Measurements from ENCODE around the gene CETP.

The CETP gene, protein sequence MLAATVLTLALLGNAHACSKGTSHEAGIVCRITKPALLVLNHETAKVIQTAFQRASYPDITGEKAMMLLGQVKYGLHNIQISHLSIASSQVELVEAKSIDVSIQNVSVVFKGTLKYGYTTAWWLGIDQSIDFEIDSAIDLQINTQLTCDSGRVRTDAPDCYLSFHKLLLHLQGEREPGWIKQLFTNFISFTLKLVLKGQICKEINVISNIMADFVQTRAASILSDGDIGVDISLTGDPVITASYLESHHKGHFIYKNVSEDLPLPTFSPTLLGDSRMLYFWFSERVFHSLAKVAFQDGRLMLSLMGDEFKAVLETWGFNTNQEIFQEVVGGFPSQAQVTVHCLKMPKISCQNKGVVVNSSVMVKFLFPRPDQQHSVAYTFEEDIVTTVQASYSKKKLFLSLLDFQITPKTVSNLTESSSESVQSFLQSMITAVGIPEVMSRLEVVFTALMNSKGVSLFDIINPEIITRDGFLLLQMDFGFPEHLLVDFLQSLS

DNA sequence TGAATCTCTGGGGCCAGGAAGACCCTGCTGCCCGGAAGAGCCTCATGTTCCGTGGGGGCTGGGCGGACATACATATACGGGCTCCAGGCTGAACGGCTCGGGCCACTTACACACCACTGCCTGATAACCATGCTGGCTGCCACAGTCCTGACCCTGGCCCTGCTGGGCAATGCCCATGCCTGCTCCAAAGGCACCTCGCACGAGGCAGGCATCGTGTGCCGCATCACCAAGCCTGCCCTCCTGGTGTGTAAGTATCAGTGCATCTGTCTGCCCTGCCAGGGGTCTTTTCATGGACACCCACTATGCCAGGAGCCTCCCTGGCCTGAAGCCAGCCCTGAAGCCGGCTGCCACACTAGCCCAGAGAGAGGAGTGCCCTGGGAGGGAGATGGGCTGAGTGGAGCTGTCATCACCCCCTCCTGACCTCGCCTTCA is at the start of gene CETP:
CETP (plus strand) TSS at position 100 of the 431 bp plus-strand sequence; CDS start at position 130, 30 bp downstream.
- no peak for DNase-seq (ENCODE audit: low read depth in 2 of 2)
- H3K4me3 ChIP-seq (replicated peaks in 1 of 2; ENCODE audit: low read depth in 2 of 2, low read length in 2 of 2), result no peak within 1 kb of the TSS

DNA sequence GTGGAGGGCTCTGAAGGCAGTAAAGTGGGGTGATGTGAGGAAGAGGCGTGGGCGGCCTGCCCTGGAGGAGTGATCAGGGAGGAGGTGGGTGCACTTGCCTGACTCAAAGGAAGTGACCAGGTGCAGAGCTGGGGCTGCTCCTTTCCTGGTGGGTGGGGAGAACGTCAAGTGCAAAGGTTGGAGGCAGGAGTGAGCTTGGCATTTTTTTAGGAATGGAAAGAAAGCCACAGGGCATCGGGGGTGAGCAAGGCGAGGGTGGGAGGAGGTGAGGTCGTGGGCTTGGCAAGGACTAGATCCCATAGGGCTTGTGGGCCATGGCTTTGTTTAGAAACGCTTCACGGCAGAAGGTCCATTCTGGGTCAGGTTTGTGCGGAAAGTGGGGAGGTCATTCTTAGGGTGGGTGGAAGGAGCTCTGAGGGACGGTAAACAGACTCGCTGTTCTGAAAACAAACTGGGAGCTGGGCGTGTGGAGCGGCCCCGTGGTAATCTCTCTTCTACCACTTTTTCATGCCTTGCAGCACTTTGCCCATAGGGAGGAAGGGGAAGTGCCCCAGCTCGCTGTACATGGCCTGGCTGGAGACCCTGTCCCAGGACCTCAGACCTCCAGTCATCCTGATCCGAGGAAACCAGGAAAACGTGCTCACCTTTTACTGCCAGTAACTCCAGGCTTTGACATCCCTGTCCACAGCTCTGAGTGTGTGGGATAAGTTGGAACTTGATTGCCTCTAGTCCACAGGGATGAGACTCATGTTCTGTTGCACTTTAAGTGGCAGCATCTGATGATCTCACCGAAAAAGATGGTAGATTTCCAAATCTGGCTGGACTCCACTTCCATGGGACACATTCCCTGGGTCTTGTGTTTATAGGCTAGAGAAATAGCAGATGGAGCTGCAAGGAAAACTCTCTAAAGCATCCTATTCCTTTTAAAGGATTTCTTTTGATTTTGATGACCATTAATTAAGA is 48.7 kb upstream of the CETP start:
- no peak overlapping the region for H3K4me3 ChIP-seq (replicated peaks in 1 of 2; ENCODE audit: low read depth in 2 of 2, low read length in 2 of 2)
- peak; percentile 72 to 80 for DNase-seq (ENCODE audit: low read depth in 2 of 2)
- TF ChIP-seq, protein P1, sequence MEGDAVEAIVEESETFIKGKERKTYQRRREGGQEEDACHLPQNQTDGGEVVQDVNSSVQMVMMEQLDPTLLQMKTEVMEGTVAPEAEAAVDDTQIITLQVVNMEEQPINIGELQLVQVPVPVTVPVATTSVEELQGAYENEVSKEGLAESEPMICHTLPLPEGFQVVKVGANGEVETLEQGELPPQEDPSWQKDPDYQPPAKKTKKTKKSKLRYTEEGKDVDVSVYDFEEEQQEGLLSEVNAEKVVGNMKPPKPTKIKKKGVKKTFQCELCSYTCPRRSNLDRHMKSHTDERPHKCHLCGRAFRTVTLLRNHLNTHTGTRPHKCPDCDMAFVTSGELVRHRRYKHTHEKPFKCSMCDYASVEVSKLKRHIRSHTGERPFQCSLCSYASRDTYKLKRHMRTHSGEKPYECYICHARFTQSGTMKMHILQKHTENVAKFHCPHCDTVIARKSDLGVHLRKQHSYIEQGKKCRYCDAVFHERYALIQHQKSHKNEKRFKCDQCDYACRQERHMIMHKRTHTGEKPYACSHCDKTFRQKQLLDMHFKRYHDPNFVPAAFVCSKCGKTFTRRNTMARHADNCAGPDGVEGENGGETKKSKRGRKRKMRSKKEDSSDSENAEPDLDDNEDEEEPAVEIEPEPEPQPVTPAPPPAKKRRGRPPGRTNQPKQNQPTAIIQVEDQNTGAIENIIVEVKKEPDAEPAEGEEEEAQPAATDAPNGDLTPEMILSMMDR (IDR thresholded peaks at IDR 0.05; ENCODE audit: low read depth, low read length), result no peak

More for the DNA sequence above, at the start of gene CETP:
- TF ChIP-seq, protein P1 (IDR thresholded peaks at IDR 0.05; ENCODE audit: low read depth, low read length), result no peak

DNA sequence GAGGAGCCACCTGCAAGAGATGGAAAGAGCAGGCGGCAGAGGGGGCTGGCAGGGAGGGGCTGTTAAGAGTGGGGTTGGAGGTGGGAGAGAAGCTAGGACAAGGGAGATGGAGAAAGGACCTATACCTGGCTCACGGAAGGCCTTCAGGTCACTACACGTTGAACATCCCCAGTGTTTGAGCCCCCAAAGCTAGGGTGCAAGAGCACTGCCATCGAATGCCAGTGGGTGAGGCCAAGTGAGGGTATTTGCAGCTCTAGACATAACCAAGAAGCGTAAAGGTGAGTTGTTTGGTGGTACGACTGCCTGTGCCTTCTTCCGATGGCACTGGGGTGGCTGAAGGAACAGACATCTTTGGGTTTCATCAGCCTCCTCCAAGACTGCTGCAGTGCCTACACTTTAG is 46.9 kb upstream of the CETP start:
- no peak overlapping the region for H3K4me3 ChIP-seq (replicated peaks in 1 of 2; ENCODE audit: low read depth in 2 of 2, low read length in 2 of 2)
- TF ChIP-seq, protein P1 (IDR thresholded peaks at IDR 0.05; ENCODE audit: low read depth, low read length), result no peak

DNA sequence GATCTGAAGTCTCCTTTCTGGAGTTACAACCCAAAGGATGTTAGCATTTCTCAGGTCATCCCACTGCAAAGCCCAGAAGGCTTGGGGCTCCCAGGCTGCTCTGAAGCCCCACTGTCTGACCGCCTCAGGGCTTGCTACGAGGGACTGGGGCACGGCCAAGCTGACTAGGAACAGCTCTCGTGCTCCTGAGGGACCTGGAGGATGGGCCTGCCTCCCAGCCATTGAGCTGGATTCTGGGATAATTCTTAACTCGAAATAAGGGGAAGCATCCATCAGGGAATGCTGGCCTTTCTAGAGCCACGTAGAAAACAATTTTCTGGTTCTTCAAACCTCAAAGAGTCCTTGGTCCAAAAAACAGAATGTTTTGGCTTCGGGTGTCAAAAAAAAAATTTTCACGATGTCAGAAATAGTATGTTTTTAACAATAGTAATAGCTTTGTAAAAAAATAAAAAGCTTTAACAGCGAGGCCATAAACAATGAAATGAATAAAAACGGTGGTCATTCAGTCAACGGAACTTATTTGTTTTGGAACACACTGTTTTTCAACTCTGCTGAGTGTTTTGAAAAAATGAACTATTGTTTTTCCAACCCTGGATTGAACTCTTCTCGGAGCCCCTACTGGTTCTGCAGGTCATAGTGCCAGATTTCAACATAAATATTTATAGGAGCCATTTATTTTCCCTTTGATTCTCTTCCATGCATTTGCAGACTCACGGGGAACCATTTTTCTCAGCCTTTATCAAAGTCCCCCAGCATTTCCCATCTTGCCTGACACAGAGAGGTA is 46.2 kb upstream of the CETP start:
- no peak overlapping the region for H3K4me3 ChIP-seq (replicated peaks in 1 of 2; ENCODE audit: low read depth in 2 of 2, low read length in 2 of 2)
- TF ChIP-seq, protein P1 (IDR thresholded peaks at IDR 0.05; ENCODE audit: low read depth, low read length), result no peak
- peak; percentile 52 to 73 for DNase-seq (ENCODE audit: low read depth in 2 of 2)

More for the DNA sequence above, 46.9 kb upstream of the CETP start:
- DNase-seq (ENCODE audit: low read depth in 2 of 2), result no peak

DNA sequence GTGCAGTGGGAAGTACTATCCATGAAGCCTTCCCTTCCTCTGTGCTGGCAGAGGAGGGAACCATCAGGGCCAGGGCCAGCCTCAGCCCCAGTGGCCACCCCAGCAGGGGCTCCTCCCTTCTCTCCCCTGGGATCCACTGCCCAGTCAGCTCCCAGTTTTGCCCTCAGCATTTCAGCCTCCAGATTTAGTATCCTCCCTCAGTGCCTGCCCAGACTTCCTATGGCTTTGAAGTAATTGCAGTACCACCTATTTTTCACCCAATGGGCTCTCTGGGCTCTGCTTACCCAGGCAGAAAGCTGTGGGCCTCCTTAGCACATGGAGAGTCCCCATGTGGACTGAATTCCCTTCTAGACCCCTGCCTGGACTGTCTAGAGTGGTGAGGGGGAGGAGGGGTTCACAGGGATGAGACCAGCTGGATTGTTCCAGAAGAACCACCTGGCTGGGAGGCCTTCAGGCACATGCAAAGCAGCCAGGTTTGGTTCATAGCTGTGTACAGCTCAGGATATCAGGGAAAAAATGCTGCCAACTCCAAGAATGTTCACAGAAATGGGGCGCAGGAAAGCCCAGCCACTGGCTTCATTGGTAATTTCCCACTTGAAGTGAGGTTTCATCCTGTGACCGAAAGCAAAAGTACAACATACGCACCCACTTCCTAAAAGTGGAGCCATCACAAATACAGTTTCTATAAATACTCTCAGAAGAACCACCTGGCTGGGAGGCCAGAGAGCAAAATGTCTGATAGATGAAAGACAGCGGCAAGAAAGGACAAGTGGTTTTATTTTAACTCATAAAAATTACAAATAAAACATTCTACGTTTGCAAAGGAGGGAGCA is 45.0 kb upstream of the CETP start:
- no peak for DNase-seq (ENCODE audit: low read depth in 2 of 2)
- no peak overlapping the region for H3K4me3 ChIP-seq (replicated peaks in 1 of 2; ENCODE audit: low read depth in 2 of 2, low read length in 2 of 2)
- TF ChIP-seq, protein P1 (IDR thresholded peaks at IDR 0.05; ENCODE audit: low read depth, low read length), result no peak
